Trophoblast cell (in vitro differentiated cells and primary cell): ENCODE measurements around the gene SIGLEC5.
A peak's percentile ranks its signal among the peaks of the same experiment; 100 is the strongest.

Experiments used
- DNase-seq, 2 donors: peaks; one replicate each; pipeline ENCODE4 v3.0.0-alpha.2; 2016
- H2AFZ ChIP-seq: 2 replicates; pipeline ENCODE4 v1.6.1; 2013; ENCODE audit warnings: low read length, moderate library complexity, mild to moderate bottlenecking; ENCODE audit not compliant: insufficient read depth, poor library complexity
- H2AK5ac ChIP-seq: 2 replicates; pipeline ENCODE4 v1.6.1; 2013; ENCODE audit warnings: mild to moderate bottlenecking, low read length
- H2BK120ac ChIP-seq: 2 replicates; pipeline ENCODE4 v1.6.1; 2013; ENCODE audit warnings: low read length, mild to moderate bottlenecking, moderate library complexity; ENCODE audit not compliant: insufficient read depth, poor library complexity
- H2BK12ac ChIP-seq: 2 replicates; pipeline ENCODE4 v1.6.1; 2013; ENCODE audit warnings: mild to moderate bottlenecking, low read length, moderate library complexity
- H2BK5ac ChIP-seq: 2 replicates; pipeline ENCODE4 v1.6.1; 2013; ENCODE audit warnings: low read length, low read depth, moderate library complexity, mild to moderate bottlenecking; ENCODE audit not compliant: poor library complexity
- H3K14ac ChIP-seq: 2 replicates; pipeline ENCODE4 v1.6.1; 2013; ENCODE audit warnings: mild to moderate bottlenecking, low read length
- H3K18ac ChIP-seq: 2 replicates; pipeline ENCODE4 v1.6.1; 2013; ENCODE audit warnings: mild to moderate bottlenecking, low read length
- H3K23ac ChIP-seq: 2 replicates; pipeline ENCODE4 v1.6.1; 2013; ENCODE audit warnings: low read length
- H3K27ac ChIP-seq: 2 replicates; pipeline ENCODE4 v1.5.1; 2013; ENCODE audit warnings: low read depth, mild to moderate bottlenecking, inconsistent platforms, low read length, moderate library complexity
- H3K27me3 ChIP-seq: 2 replicates; pipeline ENCODE4 v1.6.1; 2013; ENCODE audit warnings: inconsistent platforms, mild to moderate bottlenecking, low read length, moderate library complexity; ENCODE audit not compliant: insufficient read depth
- H3K36me3 ChIP-seq, 2 experiments: 1 replicate in 1 of 2; 2 replicates in 1 of 2; pipeline ENCODE4 v1.6.1; 2013; ENCODE audit warnings: low read length in 2 of 2, mild to moderate bottlenecking in 2 of 2, moderate library complexity in 1 of 2; ENCODE audit not compliant: insufficient read depth in 2 of 2, control insufficient read depth in 1 of 2
- H3K4ac ChIP-seq: 2 replicates; pipeline ENCODE4 v1.6.1; 2013; ENCODE audit warnings: low read depth, mild to moderate bottlenecking, low read length, moderate library complexity
- H3K4me1 ChIP-seq, 2 experiments: 1 replicate in 1 of 2; 2 replicates in 1 of 2; pipeline ENCODE4 v1.6.1; 2013; ENCODE audit warnings: low read length in 2 of 2, mild to moderate bottlenecking in 2 of 2, moderate library complexity in 1 of 2; ENCODE audit not compliant: insufficient read depth in 2 of 2, control insufficient read depth in 1 of 2
- H3K4me2 ChIP-seq: 2 replicates; pipeline ENCODE4 v1.6.1; 2013; ENCODE audit warnings: inconsistent platforms, mild to moderate bottlenecking, low read length, moderate library complexity
- H3K4me3 ChIP-seq: 2 replicates; pipeline ENCODE4 v1.5.1; 2013; ENCODE audit warnings: mild to moderate bottlenecking, low read depth, low read length, inconsistent platforms
- H3K79me1 ChIP-seq: one replicate; pipeline ENCODE4 v1.6.1; 2013; ENCODE audit warnings: low read length
- H3K79me2 ChIP-seq: 2 replicates; pipeline ENCODE4 v1.6.1; 2013; ENCODE audit warnings: low read length, mild to moderate bottlenecking; ENCODE audit not compliant: control insufficient read depth, insufficient read depth, poor library complexity
- H3K9ac ChIP-seq: 2 replicates; pipeline ENCODE4 v1.6.1; 2013; ENCODE audit warnings: mild to moderate bottlenecking, low read length
- H3K9me3 ChIP-seq: 2 replicates; pipeline ENCODE4 v1.6.1; 2013; ENCODE audit warnings: low read depth, mild to moderate bottlenecking, control low read depth, inconsistent platforms, low read length; ENCODE audit not compliant: insufficient read depth
- H4K12ac ChIP-seq: 2 replicates; pipeline ENCODE4 v1.6.1; 2013; ENCODE audit warnings: low read depth, mild to moderate bottlenecking, low read length, moderate library complexity
- H4K8ac ChIP-seq: 2 replicates; pipeline ENCODE4 v1.6.1; 2013; ENCODE audit warnings: low read depth, mild to moderate bottlenecking, low read length, moderate library complexity
- H4K91ac ChIP-seq: one replicate; pipeline ENCODE4 v1.6.1; 2013; ENCODE audit warnings: low read depth, mild to moderate bottlenecking, low read length, moderate library complexity
- WGBS: extraction: QIAGEN DNeasy Blood & Tissue Kit; methylation state at CpG from one replicate; pipeline ENCODE4 v1.1.7; 2013; ENCODE audit warnings: missing lambda C conversion rate; ENCODE audit not compliant: insufficient read length, insufficient coverage; ENCODE audit errors: extremely low coverage; 5-methylcytosine and 5-hydroxymethylcytosine counted together

Gene SIGLEC5

GRCh38 chr19:51570962-51571575 lies 59.1 kb downstream of the SIGLEC5 start, which contains the start of gene ZNF175:
TSS of gene ZNF175 (plus strand) at chr19:51571283. CDS start at chr19:51573330, 2,047 bp downstream.
- H3K9ac ChIP-seq, result peak within 1 kb of the TSS; percentile 53
- H3K27ac ChIP-seq, result no peak within 1 kb of the TSS
- H3K4me2 ChIP-seq, result peak within 1 kb of the TSS; percentile 79
- peak within 1 kb of the TSS; percentile 52 for H4K12ac ChIP-seq
- H3K9me3 ChIP-seq, result peaks cover 2% of the 10 kb centered on the region
- peak within 1 kb of the TSS; percentile 86 for H4K91ac ChIP-seq
- H3K79me2 ChIP-seq, result no peaks in the 10 kb centered on the region
- peaks cover 4% of the 10 kb centered on the region for H3K79me1 ChIP-seq
- H2BK120ac ChIP-seq, result no peak within 1 kb of the TSS
- peak within 1 kb of the TSS; percentile 82 for H4K8ac ChIP-seq
- H2AK5ac ChIP-seq, result peak within 1 kb of the TSS; percentile 66
- H2BK5ac ChIP-seq, result peak within 1 kb of the TSS; percentile 51
- peak within 1 kb of the TSS; percentile 57 for H3K14ac ChIP-seq
- no peak within 1 kb of the TSS for H2BK12ac ChIP-seq
- no CpG with 5 or more reads among the region's 30 CpGs for WGBS
- H3K4ac ChIP-seq, result peak within 1 kb of the TSS; percentile 77
- H3K36me3 ChIP-seq, result peaks cover 3 to 9% of the 10 kb centered on the region in 2 experiments
- peaks cover 9 to 11% of the 10 kb centered on the region in 2 experiments for H3K4me1 ChIP-seq
- peak within 1 kb of the TSS; percentile 73 for H3K18ac ChIP-seq
- peak; percentile 97 to 100 for DNase-seq
- peak within 1 kb of the TSS; percentile 86 for H3K4me3 ChIP-seq
- H3K23ac ChIP-seq, result no peak within 1 kb of the TSS
- peak within 1 kb of the TSS; percentile 33 for H2AFZ ChIP-seq
- no peaks in the 10 kb centered on the region for H3K27me3 ChIP-seq

GRCh38 chr19:51568456-51568855 lies 61.7 kb downstream of the SIGLEC5 start:
- Histone ChIP-seq H3K79me1 (peaks cover 4% of the 10 kb centered on the region), H3K4ac (no peak overlapping the region), H4K91ac (no peak overlapping the region), H3K9ac (no peak overlapping the region), H4K12ac (no peak overlapping the region), H3K79me2 (no peaks in the 10 kb centered on the region), H3K23ac (no peak overlapping the region), H3K27me3 (no peaks in the 10 kb centered on the region), H3K27ac (no peak overlapping the region), H3K36me3 (peaks cover 3 to 5% of the 10 kb centered on the region in 2 experiments), H2AFZ (no peak overlapping the region), H2BK5ac (no peak overlapping the region), H2AK5ac (no peak overlapping the region), H3K14ac (no peak overlapping the region), H2BK120ac (no peak overlapping the region), H4K8ac (no peak overlapping the region), H3K9me3 (peaks cover 12% of the 10 kb centered on the region), H3K4me1 (peaks cover 14 to 17% of the 10 kb centered on the region in 2 experiments), H3K18ac (no peak overlapping the region), H3K4me2 (no peak overlapping the region), H2BK12ac (no peak overlapping the region), H3K4me3 (no peak overlapping the region)
- peak in 1 of 2 donors; percentile 46 for DNase-seq
- no CpG with 5 or more reads among the region's 1 CpG for WGBS

GRCh38 chr19:51567583-51567982 lies 62.6 kb downstream of the SIGLEC5 start:
- Histone ChIP-seq H3K79me2 (no peaks in the 10 kb centered on the region), H3K4me1 (peaks cover 14% of the 10 kb centered on the region in 2 experiments), H3K4me3 (no peak overlapping the region), H2BK5ac (no peak overlapping the region), H3K23ac (no peak overlapping the region), H3K4ac (no peak overlapping the region), H3K18ac (no peak overlapping the region), H2AFZ (no peak overlapping the region), H4K8ac (no peak overlapping the region), H3K27me3 (no peaks in the 10 kb centered on the region), H4K12ac (no peak overlapping the region), H4K91ac (peak overlapping the region; percentile 79), H3K79me1 (peaks cover 4% of the 10 kb centered on the region), H3K27ac (no peak overlapping the region), H3K4me2 (no peak overlapping the region), H3K36me3 (no peaks in the 10 kb centered on the region), H3K14ac (no peak overlapping the region), H2AK5ac (no peak overlapping the region), H3K9me3 (peaks cover 12% of the 10 kb centered on the region), H3K9ac (no peak overlapping the region), H2BK12ac (no peak overlapping the region), H2BK120ac (no peak overlapping the region)
- WGBS, result no CpG with 5 or more reads among the region's 4 CpGs
- DNase-seq, result no peak

GRCh38 chr19:51566489-51567100 lies 63.6 kb downstream of the SIGLEC5 start:
- peaks cover 12% of the 10 kb centered on the region for H3K9me3 ChIP-seq
- peak overlapping the region; percentile 64 for H2BK120ac ChIP-seq
- H3K18ac ChIP-seq, result no peak overlapping the region
- no CpG with 5 or more reads among the region's 8 CpGs for WGBS
- no peak overlapping the region for H3K4me2 ChIP-seq
- H3K4ac ChIP-seq, result no peak overlapping the region
- H3K4me3 ChIP-seq, result no peak overlapping the region
- H3K36me3 ChIP-seq, result no peaks in the 10 kb centered on the region
- no peak overlapping the region for H4K8ac ChIP-seq
- H3K27me3 ChIP-seq, result no peaks in the 10 kb centered on the region
- H3K79me2 ChIP-seq, result no peaks in the 10 kb centered on the region
- peaks cover 3% of the 10 kb centered on the region for H3K79me1 ChIP-seq
- H2BK5ac ChIP-seq, result peak overlapping the region; percentile 45
- H3K9ac ChIP-seq, result no peak overlapping the region
- H3K4me1 ChIP-seq, result peaks cover 7 to 11% of the 10 kb centered on the region in 2 experiments
- peak overlapping the region; percentile 33 for H3K27ac ChIP-seq
- H2AFZ ChIP-seq, result no peak overlapping the region
- no peak overlapping the region for H2BK12ac ChIP-seq
- H3K14ac ChIP-seq, result peak overlapping the region; percentile 24
- H2AK5ac ChIP-seq, result no peak overlapping the region
- peak; percentile 79 to 87 for DNase-seq
- peak overlapping the region; percentile 22 for H4K91ac ChIP-seq
- no peak overlapping the region for H4K12ac ChIP-seq
- no peak overlapping the region for H3K23ac ChIP-seq
